GM21360 (cell line): ENCODE results near the gene FARS2.

Experiments
- ATAC-seq: cut with Tn5 transposase; IDR thresholded peaks from one replicate; pipeline ENCODE4 v1.9.1; 2021; ENCODE audit warnings: mild to moderate bottlenecking, moderate library complexity; ENCODE audit not compliant: unreplicated experiment

FARS2 gene

DNA sequence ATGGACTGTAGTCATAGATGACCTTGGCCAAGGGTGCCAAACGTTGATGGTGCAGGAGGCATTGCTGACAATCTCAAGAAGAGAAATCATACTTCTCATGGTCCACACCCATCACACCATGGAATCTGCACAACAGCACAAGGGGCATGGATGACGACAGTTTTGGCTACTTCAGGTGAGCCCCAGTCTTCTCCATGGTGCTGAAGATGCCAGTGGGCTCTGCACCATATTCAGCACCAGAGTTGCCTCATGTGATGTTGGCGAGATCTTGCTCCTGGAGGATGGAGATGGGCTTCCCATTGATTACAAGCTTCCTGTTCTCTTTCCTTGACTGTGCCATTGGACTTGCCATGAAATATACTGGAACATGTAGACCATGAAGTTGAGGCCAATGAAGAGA lies 556.6 kb downstream of the FARS2 start:
- no peak for ATAC-seq

DNA sequence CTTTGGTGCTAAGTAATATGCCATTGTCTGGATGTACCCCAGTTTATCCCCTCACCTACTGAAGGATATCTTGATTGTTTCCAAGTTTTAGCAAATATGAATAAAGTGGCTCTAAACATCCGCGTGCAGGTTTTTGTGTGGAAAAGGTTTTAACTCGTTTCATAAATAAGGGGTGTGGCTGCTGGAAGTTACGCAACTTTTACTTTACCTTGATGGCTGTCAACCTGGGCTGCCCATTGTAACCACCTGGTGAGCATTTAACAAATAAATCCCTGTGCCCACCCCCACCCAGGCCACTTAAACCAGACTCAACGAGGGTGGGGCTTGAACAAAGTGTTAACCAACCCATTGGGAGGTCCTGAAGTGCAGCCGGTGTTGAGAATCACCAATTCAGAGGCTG lies 557.6 kb downstream of the FARS2 start:
- ATAC-seq = no peak
